ENCODE measurements around the gene RXFP4. TPM values are rescaled to one million over a fixed set of nuclear protein-coding genes. Genes with fewer than 3 reads are reported as not detected.
"Not testable (repeated sequence)": the region's sequence is repeated elsewhere in the genome, so short reads cannot be mapped to it uniquely, and the experiment has no call there.

The RXFP4 gene
- not detected for total RNA-seq

- ATAC-seq (no peak), DNase-seq (ENCODE audit: low spot score) (no peak)
Measured at GRCh38 chr1:155940993-155941844, at the start of gene RXFP4. TSS of gene RXFP4 (plus strand) at chr1:155941638. CDS start at chr1:155941710, 72 bp downstream.

GRCh38 chr1:155892796-155893195 lies 48.6 kb upstream of the RXFP4 start:
- ATAC-seq, result no peak
- no peak for DNase-seq (ENCODE audit: low spot score)

DNA sequence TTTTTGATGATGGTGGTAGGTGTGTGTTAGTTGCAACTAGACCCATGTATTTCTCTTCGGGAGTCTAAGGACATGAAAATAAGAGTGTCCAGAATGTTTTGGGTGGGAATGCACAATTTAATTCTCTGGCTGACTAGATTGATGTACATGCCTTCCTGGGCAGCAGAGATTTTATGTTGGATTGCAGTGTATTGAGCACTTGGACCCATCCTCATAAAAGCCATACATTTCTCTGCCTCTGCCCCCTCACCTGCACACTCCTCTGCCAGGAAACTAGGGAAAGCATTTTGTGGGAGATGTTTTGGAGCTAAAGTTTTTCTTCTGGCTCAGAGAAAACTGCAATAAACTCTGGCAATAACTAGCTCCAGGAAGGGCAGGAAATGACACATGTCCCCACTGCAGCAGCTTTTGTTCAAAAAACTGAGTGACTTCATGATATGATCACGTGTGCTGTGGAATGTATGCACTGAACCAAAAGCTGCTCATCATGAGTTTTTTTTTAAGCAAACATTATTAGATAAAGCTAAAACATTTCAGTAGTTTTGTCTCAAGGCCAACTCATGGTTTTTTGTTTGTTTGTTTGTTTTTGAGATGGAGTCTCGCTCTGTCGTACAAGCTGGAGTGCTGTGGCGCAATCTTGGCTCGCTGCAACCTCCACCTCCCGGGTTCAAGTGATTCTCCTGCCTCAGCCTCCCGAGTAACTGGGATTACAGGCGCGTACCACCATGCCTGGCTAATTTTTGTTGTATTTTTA lies 47.9 kb upstream of the RXFP4 start:
- DNase-seq (ENCODE audit: low spot score), result no peak
- peak; percentile 47 for ATAC-seq

GRCh38 chr1:155895617-155896016 lies 45.8 kb upstream of the RXFP4 start:
- DNase-seq (ENCODE audit: low spot score); ATAC-seq: not testable (repeated sequence)

- not testable (repeated sequence) for ATAC-seq; DNase-seq (ENCODE audit: low spot score)
Measured at GRCh38 chr1:155896476-155896875, 45.0 kb upstream of the RXFP4 start.

- DNase-seq (ENCODE audit: low spot score) (no peak), ATAC-seq (no peak)
Measured at GRCh38 chr1:155897746-155898145, 43.7 kb upstream of the RXFP4 start.

GRCh38 chr1:155898888-155899287 lies 42.5 kb upstream of the RXFP4 start:
- ATAC-seq, result no peak
- DNase-seq (ENCODE audit: low spot score), result no peak

GRCh38 chr1:155899683-155900082 lies 41.8 kb upstream of the RXFP4 start:
- ATAC-seq, result no peak
- no peak for DNase-seq (ENCODE audit: low spot score)

GRCh38 chr1:155900161-155900560 lies 41.3 kb upstream of the RXFP4 start:
- DNase-seq (ENCODE audit: low spot score) (no peak), ATAC-seq (no peak)

DNA sequence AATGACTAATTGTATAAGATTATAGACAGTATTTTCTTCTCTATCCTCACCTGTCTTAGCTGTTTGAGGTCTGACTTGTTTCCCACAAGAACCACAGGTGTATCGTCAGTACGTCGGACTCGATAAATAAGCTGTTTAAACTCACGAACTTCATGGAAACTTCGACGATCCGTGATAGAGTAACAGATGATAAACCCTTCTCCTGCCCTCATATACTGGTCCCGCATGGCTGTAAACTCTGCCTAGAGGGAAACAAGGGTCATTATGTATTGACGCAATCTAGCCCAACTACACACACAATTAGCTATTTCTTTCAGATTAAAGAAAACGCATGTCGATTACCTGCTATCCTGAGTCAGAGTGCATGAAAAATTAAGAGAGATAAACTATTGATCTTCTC lies 37.2 kb upstream of the RXFP4 start:
- ATAC-seq, result no peak
- DNase-seq (ENCODE audit: low spot score), result no peak

DNA sequence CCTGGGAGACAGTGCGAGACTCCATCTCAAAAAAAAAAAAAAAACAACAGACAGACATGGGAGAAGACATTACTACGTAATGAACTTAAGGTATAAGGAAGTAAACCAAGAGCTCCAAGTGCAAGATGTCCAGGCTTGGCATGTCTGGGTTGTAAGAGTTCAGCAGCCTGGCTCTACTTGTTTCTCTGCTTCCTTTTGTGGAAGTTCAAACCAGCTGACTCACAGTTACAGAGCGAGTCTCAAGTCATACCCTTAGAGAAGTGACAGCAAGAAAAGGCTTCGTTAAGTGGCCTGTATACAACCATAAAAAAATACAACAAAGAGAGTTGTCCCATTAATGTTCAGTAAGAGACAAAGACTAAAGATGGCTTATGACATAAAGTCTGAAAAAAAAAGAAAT lies 31.5 kb upstream of the RXFP4 start:
- no peak for DNase-seq (ENCODE audit: low spot score)
- ATAC-seq, result no peak

GRCh38 chr1:155910621-155911121 lies 30.8 kb upstream of the RXFP4 start:
- DNase-seq (ENCODE audit: low spot score) (peak; percentile 48), ATAC-seq (peak; percentile 47)

DNA sequence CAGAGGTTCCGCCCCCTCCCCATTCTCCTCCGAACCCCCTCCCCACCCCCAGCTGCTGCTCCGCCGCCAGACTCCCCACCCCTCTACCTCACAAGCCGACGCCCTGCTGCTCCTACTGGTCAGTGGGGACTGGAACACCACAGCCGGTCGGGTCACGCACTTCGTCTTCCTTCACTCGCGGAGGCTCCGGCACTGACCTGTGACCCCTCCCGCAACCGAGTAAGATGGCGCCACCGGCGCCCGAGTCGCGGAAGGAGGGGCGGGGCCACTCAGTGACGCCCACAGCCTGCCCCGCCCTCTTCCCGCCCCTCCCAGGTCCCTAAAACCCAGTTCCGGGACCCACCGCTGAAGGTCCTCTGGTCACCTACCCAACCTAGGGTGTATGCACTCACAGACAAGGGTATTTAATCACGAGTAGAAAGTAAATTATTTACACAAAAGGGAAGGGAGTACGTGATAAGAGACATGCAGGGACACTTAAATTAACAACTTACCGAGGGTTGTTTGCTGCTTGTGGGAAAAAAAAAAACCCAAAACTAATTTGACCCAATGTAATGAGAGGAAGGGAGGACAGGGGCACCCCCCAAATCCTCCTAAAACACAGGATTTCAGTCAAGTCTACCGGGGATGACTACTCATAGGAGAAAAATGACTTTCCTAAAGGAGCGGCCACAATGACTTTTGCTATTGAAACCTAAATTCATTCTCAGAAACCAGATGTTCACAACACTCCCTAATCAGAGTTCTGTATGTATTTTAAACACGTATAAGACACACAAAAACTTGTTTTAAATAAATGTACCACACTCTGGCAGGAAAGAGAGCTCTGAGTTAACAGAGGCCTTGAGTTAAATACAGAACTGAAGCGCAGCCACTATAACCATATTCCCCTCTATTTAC lies 30.0 kb upstream of the RXFP4 start, which contains the start of gene RIT1:
Gene RIT1, minus strand, starts transcription at position 194 of the 900 bp plus-strand sequence. CDS start 588 bp downstream, outside the sequence.
- ATAC-seq (peak; percentile 99), DNase-seq (ENCODE audit: low spot score) (peak; percentile 87)

DNA sequence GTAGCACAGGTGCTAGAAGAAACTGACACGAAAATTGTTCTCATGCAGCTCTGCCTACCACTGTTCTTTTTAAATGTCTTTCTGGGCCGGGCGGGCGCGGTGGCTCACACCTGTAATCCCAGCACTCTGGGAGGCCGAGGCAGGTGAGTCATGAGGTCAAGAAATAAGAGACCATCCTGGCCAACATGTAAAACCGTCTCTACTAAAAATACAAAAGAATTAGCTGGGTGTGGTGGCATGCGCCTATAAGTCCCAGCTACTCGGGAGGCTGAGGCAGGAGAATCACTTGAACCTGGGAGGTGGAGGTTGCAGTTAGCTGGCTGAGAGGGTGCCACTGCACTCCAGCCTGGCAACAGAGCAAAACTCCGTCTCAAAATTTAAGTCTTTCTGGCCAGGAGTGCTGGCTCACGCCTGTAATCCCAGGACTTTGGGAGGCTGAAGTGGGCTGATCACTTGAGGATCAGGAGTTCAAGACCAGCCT lies 29.3 kb upstream of the RXFP4 start:
- ATAC-seq, result no peak

DNA sequence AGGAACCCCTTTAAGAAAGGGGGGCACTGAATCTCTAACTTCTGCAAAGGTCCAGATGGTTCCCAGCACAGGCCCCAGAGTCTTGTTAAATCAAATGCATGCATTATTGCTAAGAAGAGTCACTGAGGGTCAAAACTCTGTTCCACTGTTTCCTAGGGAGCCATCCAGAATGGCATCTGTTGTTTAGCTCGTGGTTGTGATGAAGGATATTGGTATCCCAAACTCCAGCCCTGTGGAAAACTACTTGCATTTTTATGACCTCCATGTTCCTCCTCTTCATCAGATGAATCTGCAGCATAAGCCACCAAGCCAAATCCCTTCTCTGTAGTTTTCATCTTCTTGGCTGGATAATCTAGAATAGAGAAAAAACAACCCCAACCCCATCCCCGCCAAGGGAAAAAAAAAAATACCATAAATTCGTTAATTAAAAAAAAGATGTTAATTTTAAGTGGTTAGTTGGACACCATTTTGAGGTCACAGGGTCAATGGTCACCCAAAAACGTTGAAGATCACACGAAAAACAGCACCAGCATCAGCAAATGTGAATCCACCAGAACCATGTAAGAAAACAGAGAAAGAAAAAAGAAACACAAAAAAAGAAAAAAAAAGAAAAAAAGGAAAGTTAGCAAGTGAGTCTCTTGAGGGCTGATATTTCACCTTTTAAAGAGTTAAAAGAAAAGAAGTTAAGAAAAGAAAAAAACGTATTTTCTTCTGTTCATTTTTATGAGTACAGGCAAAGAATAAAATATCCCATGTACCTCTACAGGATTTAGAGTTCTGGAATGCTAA lies 27.3 kb upstream of the RXFP4 start:
- no peak for ATAC-seq

More for the DNA sequence above, 29.3 kb upstream of the RXFP4 start:
- DNase-seq (ENCODE audit: low spot score), result no peak

DNA sequence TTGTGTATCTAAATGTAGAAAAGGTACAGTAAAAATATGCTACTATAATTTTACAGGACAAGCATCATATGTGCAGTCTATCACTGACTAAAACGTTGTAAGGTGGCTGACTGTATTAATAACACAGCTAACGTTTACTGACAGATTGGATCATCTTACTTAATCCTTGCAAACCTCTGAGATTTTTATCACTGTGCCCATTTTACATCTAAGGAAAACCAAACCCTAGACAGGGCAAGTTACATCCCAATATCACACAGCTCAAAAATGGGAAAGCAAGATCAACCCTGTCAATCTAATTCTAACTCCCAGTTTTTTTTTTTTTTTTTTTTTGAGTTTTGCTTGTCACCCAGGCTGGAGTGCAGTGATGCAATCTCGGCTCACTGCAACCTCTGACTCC lies 22.8 kb upstream of the RXFP4 start:
- ATAC-seq, result no peak
- DNase-seq (ENCODE audit: low spot score), result no peak

More for the DNA sequence above, 27.3 kb upstream of the RXFP4 start:
- DNase-seq (ENCODE audit: low spot score), result no peak

- DNase-seq (ENCODE audit: low spot score) (no peak), ATAC-seq (no peak)
Measured at GRCh38 chr1:155919801-155920200, 21.6 kb upstream of the RXFP4 start.

DNA sequence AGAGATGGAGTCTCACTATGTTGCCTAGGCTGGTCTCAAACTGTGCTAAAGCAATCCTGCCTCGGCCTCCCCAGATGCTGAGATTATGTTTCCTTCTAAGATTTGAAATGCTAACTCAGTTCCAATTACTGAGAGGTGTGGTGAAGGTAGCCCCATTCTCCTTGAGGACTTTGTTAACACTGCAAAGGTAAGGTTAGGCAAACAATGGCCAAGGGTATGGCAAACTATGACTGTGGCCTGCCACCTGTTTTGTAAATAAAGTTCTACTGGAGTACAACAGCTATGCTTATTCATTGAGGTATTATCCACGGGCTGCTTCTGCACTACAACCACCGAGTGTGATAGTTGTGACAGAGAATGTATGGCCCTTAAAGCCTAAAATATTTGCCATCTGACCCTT lies 20.7 kb upstream of the RXFP4 start:
- ATAC-seq (no peak), DNase-seq (ENCODE audit: low spot score) (no peak)

DNA sequence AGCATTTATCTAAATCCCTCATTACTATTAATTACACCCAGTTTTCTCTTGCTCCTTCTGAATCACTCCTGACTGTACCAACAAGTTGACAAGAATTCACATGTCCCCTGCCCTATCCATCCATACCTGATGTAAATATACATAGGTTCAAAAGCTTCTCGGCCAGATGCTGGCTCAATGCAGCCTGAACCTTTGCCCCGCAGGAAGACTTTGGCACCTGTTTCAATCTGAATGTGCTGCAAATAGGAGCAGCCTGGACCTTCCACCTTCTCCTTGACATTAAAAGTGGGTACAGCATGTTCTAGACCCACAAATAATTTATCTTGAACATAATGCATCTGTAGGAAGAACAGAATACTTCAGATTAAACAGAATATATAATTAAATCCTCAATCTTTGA lies 15.9 kb upstream of the RXFP4 start:
- DNase-seq (ENCODE audit: low spot score) (no peak), ATAC-seq (no peak)

DNA sequence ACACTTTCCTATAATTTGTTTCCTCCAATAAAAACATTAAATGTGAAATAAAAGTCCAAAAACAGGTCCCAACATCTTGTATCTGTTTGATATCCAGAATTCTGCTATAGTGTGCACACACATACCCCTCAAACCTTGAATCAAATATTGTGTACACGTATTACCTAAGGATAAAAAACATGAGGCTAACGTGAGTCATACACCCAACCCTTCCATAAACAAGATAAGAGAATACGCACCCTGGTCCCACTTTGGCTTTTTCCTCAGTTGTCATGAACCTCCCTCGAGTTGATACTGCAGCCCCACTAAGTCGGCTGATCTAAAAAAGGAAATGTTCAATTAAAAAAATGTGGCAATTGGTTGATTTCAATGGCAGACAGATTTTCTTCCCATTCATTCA lies 12.4 kb upstream of the RXFP4 start:
- no peak for ATAC-seq
- DNase-seq (ENCODE audit: low spot score), result no peak

All from left lobe of liver (tissue), 2 donors.